OCI-LY3 (cell line): ENCODE results near the gene ZBTB9.

Source experiments
- H2AFZ ChIP-seq: fragments of 200-600, 300-600 bp; shearing (Covaris generic); 2 replicates; pipeline ENCODE4 v1.6.0; 2014; ENCODE audit warnings: antibody characterized with exemption, low read depth, low read length
- H3K27ac ChIP-seq: fragments of 200-600, 300-600 bp; sonication (generic); 2 replicates; pipeline ENCODE4 v1.5.1; 2014; ENCODE audit warnings: mild to moderate bottlenecking, low read length, moderate library complexity, mixed read lengths
- H3K27me3 ChIP-seq: fragments of 200-600, 300-600 bp; sonication (generic); 2 replicates; pipeline ENCODE4 v1.6.1; 2014; ENCODE audit warnings: low read depth, low read length, mixed read lengths
- H3K36me3 ChIP-seq: fragments of 200-600, 300-600 bp; sonication (generic); replicated peaks from 2 replicates; pipeline ENCODE3; 2014; ENCODE audit warnings: low read depth, low read length, mixed read lengths
- H3K4me1 ChIP-seq: fragments of 300-600, 200-600 bp; sonication (generic); 2 replicates; pipeline ENCODE4 v1.6.1; 2014; ENCODE audit warnings: low read length, mixed read lengths
- H3K4me2 ChIP-seq: fragments of 200-600, 300-600 bp; sonication (generic); 2 replicates; pipeline ENCODE4 v1.6.1; 2014; ENCODE audit warnings: low read length, mixed read lengths
- H3K4me3 ChIP-seq: fragments of 300-600, 200-600 bp; sonication (generic); 2 replicates; pipeline ENCODE4 v1.5.1; 2014; ENCODE audit warnings: antibody characterized with exemption, mild to moderate bottlenecking, low read length, moderate library complexity
- H3K79me2 ChIP-seq: fragments of 300-600, 200-600 bp; shearing (Covaris generic); 2 replicates; pipeline ENCODE4 v1.6.1; 2014; ENCODE audit warnings: mild to moderate bottlenecking, low read length, mixed read lengths
- H3K9ac ChIP-seq: fragments of 300-600, 200-600 bp; shearing (Covaris generic); 2 replicates; pipeline ENCODE4 v1.6.0; 2014; ENCODE audit warnings: mild to moderate bottlenecking, low read length, moderate library complexity
- H3K9me3 ChIP-seq: fragments of 200-600, 300-600 bp; shearing (Covaris generic); 2 replicates; pipeline ENCODE4 v1.6.1; 2014; ENCODE audit warnings: low read length, mixed read lengths; ENCODE audit not compliant: insufficient read depth
- H4K20me1 ChIP-seq: fragments of 200-600, 300-600 bp; sonication (generic); 2 replicates; pipeline ENCODE4 v1.6.1; 2016; ENCODE audit warnings: low read length, mixed read lengths; ENCODE audit not compliant: insufficient read depth
- EZH2phosphoT487 ChIP-seq: fragments of 200-600 bp; shearing (Covaris generic); IDR thresholded peaks from 2 replicates; pipeline ENCODE4 v1.6.1; 2018; ENCODE audit warnings: antibody characterized with exemption, mixed run types, low read depth
- TF ChIP-seq, protein P1 (sequence below): fragments of 200-600, 300-600 bp; sonication (generic); IDR thresholded peaks from 2 replicates; pipeline ENCODE4 v1.5.1; 2014; ENCODE audit warnings: antibody characterized with exemption, low read length, low read depth

The ZBTB9 gene

DNA sequence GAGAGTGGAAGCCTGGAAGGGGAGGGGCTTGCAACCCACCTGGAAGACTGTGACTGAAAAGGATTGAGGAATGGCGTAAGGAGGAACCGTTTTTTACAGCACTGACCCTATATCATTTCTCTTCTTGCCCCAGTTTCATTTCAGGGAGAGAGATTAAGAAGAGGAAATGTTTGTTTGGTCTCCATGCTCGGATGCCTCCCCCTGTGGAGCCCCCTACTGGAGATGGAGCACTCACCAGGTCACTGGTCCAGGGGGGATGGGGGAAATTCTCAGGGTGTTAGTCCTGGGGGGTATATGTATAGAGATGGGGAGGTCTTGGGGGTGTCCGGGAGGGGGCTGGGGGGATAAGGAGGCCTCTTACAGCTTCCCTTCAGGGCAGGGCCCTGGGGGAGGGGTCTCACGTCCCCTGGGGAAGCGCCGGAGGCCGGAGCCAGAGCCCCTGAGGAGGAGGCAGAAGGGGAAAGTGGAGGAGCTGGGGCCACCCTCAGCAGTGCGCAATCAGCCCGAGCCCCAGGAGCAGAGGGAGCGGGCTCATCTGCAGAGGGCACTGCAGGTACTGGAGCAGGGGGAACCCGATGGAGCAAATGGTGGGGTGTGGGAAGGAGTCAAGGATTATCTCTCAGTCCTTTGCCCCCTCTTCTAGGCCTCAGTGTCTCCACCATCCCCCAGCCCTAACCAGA is 39.6 kb upstream of the ZBTB9 start:
- Histone ChIP-seq H3K4me2 (no peak overlapping the region), H3K27ac (peak overlapping the region; percentile 23; the same call in 1 of the 2 replicates)

DNA sequence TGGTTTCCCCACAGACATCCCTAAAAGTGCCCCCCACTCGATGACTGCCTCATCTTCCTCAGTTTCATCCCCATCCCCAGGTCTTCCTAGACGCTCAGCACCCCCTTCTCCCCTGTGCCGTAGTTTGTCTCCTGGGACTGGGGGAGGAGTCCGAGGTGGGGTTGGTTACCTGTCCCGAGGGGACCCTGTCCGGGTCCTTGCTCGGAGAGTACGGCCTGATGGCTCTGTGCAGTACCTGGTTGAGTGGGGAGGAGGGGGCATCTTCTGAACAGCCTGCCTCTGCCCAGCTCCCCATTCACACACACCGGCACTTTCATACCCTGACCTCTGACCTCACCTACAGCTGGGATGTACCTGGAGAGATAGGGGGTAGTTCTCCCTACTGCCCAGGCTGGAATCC is 38.5 kb upstream of the ZBTB9 start:
- peaks cover 19% of the 10 kb centered on the region for H3K79me2 ChIP-seq
- H3K9me3 ChIP-seq, result no peaks in the 10 kb centered on the region
- H3K27me3 ChIP-seq, result no peaks in the 10 kb centered on the region
- H2AFZ ChIP-seq, result no peak overlapping the region
- peaks cover 41% of the 10 kb centered on the region for H3K4me1 ChIP-seq
- no peak overlapping the region for H3K27ac ChIP-seq
- no peaks in the 10 kb centered on the region for H4K20me1 ChIP-seq
- H3K9ac ChIP-seq, result no peak overlapping the region
- no peak for TF ChIP-seq EZH2phosphoT487
- TF ChIP-seq, protein P1, sequence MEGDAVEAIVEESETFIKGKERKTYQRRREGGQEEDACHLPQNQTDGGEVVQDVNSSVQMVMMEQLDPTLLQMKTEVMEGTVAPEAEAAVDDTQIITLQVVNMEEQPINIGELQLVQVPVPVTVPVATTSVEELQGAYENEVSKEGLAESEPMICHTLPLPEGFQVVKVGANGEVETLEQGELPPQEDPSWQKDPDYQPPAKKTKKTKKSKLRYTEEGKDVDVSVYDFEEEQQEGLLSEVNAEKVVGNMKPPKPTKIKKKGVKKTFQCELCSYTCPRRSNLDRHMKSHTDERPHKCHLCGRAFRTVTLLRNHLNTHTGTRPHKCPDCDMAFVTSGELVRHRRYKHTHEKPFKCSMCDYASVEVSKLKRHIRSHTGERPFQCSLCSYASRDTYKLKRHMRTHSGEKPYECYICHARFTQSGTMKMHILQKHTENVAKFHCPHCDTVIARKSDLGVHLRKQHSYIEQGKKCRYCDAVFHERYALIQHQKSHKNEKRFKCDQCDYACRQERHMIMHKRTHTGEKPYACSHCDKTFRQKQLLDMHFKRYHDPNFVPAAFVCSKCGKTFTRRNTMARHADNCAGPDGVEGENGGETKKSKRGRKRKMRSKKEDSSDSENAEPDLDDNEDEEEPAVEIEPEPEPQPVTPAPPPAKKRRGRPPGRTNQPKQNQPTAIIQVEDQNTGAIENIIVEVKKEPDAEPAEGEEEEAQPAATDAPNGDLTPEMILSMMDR, result no peak
- H3K36me3 ChIP-seq, result peaks cover 12% of the 10 kb centered on the region
- peak overlapping the region; percentile 89 for H3K4me3 ChIP-seq
- peak overlapping the region; percentile 97 for H3K4me2 ChIP-seq

More for the DNA sequence above, 39.6 kb upstream of the ZBTB9 start:
- H3K4me1 ChIP-seq, result peaks cover 42% of the 10 kb centered on the region
- H4K20me1 ChIP-seq, result no peaks in the 10 kb centered on the region
- TF ChIP-seq, protein P1, result peak; percentile 28
- no peak for TF ChIP-seq EZH2phosphoT487
- H3K27me3 ChIP-seq, result no peaks in the 10 kb centered on the region
- H3K9ac ChIP-seq, result no peak overlapping the region
- no peaks in the 10 kb centered on the region for H3K9me3 ChIP-seq
- H2AFZ ChIP-seq, result no peak overlapping the region
- peaks cover 12% of the 10 kb centered on the region for H3K36me3 ChIP-seq
- peaks cover 19% of the 10 kb centered on the region for H3K79me2 ChIP-seq
- no peak overlapping the region for H3K4me3 ChIP-seq

DNA sequence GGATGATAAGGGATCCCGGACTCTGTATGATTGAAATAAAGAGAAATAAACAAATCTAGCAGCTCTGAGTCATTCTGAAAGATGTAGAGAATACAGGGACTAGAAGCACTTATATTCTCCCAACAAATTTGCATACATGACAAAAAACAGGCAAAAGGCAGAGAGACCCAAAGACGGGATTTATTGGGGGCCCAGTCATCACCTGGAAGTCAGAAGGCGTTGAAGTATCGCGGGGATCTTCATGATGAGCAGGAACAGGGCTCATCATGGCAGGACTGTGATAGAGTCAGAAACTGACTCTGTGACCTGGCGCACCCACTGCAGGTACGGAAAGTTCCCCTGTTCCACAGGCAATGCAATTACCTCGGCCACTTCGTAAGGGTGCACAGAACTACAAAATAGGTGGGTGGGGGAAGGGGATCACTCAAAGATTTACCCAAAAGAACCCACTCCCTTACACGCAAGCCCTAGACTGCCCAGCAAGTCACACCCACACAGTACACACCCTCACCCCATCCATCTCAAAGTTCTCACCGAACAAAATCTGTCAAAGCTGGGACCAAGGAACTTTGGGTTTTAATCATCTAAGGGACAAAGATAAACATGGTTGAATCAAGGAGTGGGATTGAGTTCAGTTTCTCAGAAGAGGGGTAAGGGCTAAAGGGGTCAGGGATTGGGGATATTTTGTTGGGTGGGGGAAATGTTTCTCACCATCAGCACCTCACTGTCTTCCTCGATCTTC is 37.8 kb upstream of the ZBTB9 start:
- Histone ChIP-seq H3K4me1 (peaks cover 39% of the 10 kb centered on the region), H3K4me3 (peak overlapping the region; percentile 89), H4K20me1 (no peaks in the 10 kb centered on the region), H3K9me3 (no peaks in the 10 kb centered on the region), H2AFZ (no peak overlapping the region), H3K79me2 (peaks cover 19% of the 10 kb centered on the region), H3K36me3 (peaks cover 12% of the 10 kb centered on the region), H3K9ac (no peak overlapping the region), H3K4me2 (peak overlapping the region; percentile 97), H3K27me3 (no peaks in the 10 kb centered on the region), H3K27ac (peak overlapping the region; percentile 37)
- no peak for TF ChIP-seq EZH2phosphoT487
- TF ChIP-seq, protein P1, result no peak
